Lung (tissue), 12 donors: ENCODE measurements around the gene NET1. TPM values are rescaled to one million over a fixed set of nuclear protein-coding genes. Genes with fewer than 3 reads are reported as not detected.

Experiments used
- ATAC-seq: fragments of 200-7000 bp; cut with Tn5 transposase; one replicate; pipeline ENCODE4 v1.9.1; 2020; ENCODE audit warnings: moderate number of reproducible peaks; ENCODE audit not compliant: insufficient read depth, low FRiP score
- DNase-seq, 3 donors: peaks; one replicate each; pipeline ENCODE4 v3.0.0-alpha.2; 2013 to 2017
- H3K27ac ChIP-seq, 2 donors: one replicate each; pipeline ENCODE4 v1.5.1; 2013; ENCODE audit warnings: mild to moderate bottlenecking in 2 of 2, moderate library complexity in 2 of 2, control low read depth in 1 of 2, inconsistent platforms in 1 of 2, low read depth in 1 of 2, low read length in 1 of 2
- H3K27me3 ChIP-seq, 3 donors: one replicate each; pipeline ENCODE4 v1.5.1; 2013; ENCODE audit warnings: low read length in 2 of 3; ENCODE audit not compliant: control insufficient read depth in 3 of 3, insufficient read depth in 3 of 3
- H3K36me3 ChIP-seq, 4 donors: one replicate each; pipeline ENCODE4 v1.5.1; 2013; ENCODE audit warnings: low read length in 4 of 4, mild to moderate bottlenecking in 1 of 4, moderate library complexity in 1 of 4; ENCODE audit not compliant: control insufficient read depth in 4 of 4, insufficient read depth in 4 of 4
- H3K4me1 ChIP-seq, 5 donors: one replicate each; pipeline ENCODE4 v1.5.1; 2013; ENCODE audit warnings: low read length in 5 of 5, mild to moderate bottlenecking in 2 of 5, moderate library complexity in 1 of 5; ENCODE audit not compliant: control insufficient read depth in 5 of 5, insufficient read depth in 5 of 5
- H3K4me3 ChIP-seq: one replicate; pipeline ENCODE4 v1.5.1; 2013; ENCODE audit warnings: mild to moderate bottlenecking, control low read depth, moderate library complexity
- H3K9ac ChIP-seq, 2 donors: one replicate each; pipeline ENCODE4 v1.5.1; 2013; ENCODE audit warnings: low read length in 2 of 2, control low read depth in 1 of 2; ENCODE audit not compliant: insufficient read depth in 1 of 2
- H3K9me3 ChIP-seq, 4 donors: one replicate each; pipeline ENCODE4 v1.5.1; 2013; ENCODE audit warnings: low read length in 3 of 4, mild to moderate bottlenecking in 1 of 4, moderate library complexity in 1 of 4; ENCODE audit not compliant: control insufficient read depth in 4 of 4, insufficient read depth in 3 of 4
- CTCF ChIP-seq: IDR thresholded peaks from 2 replicates; pipeline ENCODE4 v1.5.1; 2012; ENCODE audit warnings: mild to moderate bottlenecking; ENCODE audit errors: control extremely low read depth, extremely low read depth
- WGBS, 2 donors: extraction: QIAGEN DNeasy Blood & Tissue Kit; methylation state at CpG; one replicate each; pipeline ENCODE4 v1.1.7; 2013; 5-methylcytosine and 5-hydroxymethylcytosine counted together
- polyA plus RNA-seq, 2 donors: library from polyadenylated mRNA; stranded (reverse); fragments of 200-250 nt; gene quantifications; one replicate each; pipeline ENCODE4 v1.2.1, GENCODE V29; 2013
- total RNA-seq, 2 donors: library from RNA; depleted of rRNA in 1 of 2; stranded (reverse); fragments of >200 nt in 1 of 2; gene quantifications; one replicate each; pipeline ENCODE4 v1.2.1, GENCODE V29; 2014 to 2021
- donor health status: control.
- donor health status: control.
- donor health status: Bipolar disorder and iron deficiency.
- donor health status: healthy.
- donor health status: DM: yes; HTN: yes; CAD: no.

NET1 gene
- total and polyA plus RNA-seq, 4 donors = 17.4 to 98.7 (median 35.9) TPM

DNA sequence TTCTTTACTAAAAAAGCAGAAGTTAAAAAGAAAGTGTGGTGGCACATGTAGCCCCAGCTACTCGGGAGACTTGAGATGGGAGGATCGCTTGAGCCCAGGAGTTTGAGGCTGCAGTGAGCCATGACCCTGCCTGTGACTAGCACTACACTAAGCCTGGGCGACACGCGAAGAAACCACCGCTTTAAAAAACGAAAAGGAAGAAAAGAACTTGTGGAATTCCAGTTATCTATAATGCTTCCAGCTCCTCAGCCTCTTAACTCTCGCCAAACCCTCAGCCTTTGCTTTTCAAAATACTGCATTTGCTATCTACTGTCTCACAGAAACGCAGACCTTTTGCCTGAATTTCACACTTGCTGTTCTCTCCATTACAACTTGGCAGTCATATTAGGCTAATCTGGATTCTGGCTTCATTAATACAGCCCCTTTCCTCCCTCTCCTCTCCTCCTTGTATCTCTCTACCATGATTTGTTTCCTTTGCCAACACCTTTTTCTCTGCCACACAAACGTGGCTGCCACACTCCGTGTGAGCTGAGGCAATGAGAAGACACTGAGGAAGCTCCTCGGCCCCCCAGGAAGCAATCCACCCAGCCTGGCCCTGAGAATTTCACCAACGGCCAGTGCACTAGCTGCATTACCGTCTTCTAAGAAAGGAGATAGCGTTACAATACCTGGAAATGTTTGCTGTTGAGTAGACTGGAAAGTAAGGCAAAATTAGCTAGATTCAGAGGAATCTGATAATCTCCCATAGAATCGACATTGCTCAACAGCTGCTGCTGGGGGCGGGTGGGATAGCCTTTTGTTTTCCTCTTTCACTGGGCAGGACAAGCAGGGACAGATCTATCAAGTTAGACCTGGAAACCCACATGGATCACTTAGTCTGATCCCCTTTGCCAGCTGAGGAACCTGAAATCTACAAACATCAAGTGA, 49.8 kb downstream of the NET1 start:
- no peak overlapping the region for H3K4me3 ChIP-seq
- peaks cover 0 to 2% (median 0%) of the 10 kb centered on the region in 4 donors for H3K36me3 ChIP-seq
- H3K27me3 ChIP-seq = no peaks in the 10 kb centered on the region
- no peak for TF ChIP-seq CTCF
- 56 to 64% methylated on average over 17 of the region's 17 CpGs for WGBS, 2 donors
- no peaks in the 10 kb centered on the region for H3K9me3 ChIP-seq
- no peak overlapping the region for H3K27ac ChIP-seq
- peaks cover 0 to 18% (median 0%) of the 10 kb centered on the region in 5 donors for H3K4me1 ChIP-seq
- ATAC-seq (no peak), DNase-seq (no peak)
- peak overlapping the region in 1 of 2 donors; percentile 44 for H3K9ac ChIP-seq

DNA sequence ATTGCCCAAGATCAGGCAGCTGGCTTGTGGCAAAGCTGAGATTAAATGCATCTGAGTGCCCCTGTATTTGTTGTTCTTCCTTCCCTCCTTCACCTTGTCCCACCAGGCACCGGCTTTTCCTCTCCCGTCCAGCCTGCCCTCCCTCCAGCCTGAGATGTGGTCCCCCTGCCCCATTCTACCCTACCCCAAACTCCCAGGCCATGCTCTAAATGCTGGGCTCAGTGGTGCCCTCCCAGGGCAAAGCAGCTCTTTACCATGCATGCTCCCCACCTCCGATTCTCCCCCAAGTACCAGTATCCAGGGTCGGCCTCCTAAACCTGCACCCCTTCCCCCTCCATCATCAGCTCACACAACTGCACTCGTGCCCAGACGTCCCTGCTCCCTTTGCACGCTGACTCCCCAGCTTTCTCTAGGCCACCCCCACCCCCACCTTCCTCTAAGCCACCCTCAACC, 50.5 kb downstream of the NET1 start:
- 79 to 91% methylated on average over 6 to 7 of the region's 7 CpGs for WGBS, 2 donors
- no peak for DNase-seq
- Histone ChIP-seq H3K4me1 (peaks cover 0 to 21% (median 0%) of the 10 kb centered on the region in 5 donors), H3K9ac (no peak overlapping the region), H3K27me3 (no peaks in the 10 kb centered on the region), H3K9me3 (peaks cover 0 to under 1% (median 0%) of the 10 kb centered on the region in 4 donors), H3K36me3 (peaks cover 0 to 2% (median 0%) of the 10 kb centered on the region in 4 donors), H3K27ac (no peak overlapping the region), H3K4me3 (no peak overlapping the region)
- ATAC-seq = no peak
- TF ChIP-seq CTCF = no peak

GRCh38 chr10:5464546-5464945, 52.2 kb downstream of the NET1 start:
- 58 to 71% methylated on average over 5 of the region's 5 CpGs for WGBS, 2 donors
- H3K27ac ChIP-seq = no peak overlapping the region

More at GRCh38 chr10:5464546-5464945, 52.2 kb downstream of the NET1 start:
- Histone ChIP-seq H3K4me1 (peaks cover 0 to 21% (median 0%) of the 10 kb centered on the region in 5 donors), H3K9ac (no peak overlapping the region), H3K27me3 (no peaks in the 10 kb centered on the region), H3K36me3 (no peaks in the 10 kb centered on the region), H3K9me3 (peaks cover 0 to 3% (median 1%) of the 10 kb centered on the region in 4 donors), H3K4me3 (no peak overlapping the region)
- no peak for TF ChIP-seq CTCF
- no peak for ATAC-seq
- DNase-seq = peak in 1 of 3 donors; percentile 40
